ENCODE data around the gene COMP.
"Not testable (repeated sequence)": the region's sequence is repeated elsewhere in the genome, so short reads cannot be mapped to it uniquely, and the experiment has no call there.

Gene COMP

GRCh38 chr19:18830488-18830887 lies 39.4 kb upstream of the COMP start:
- Histone ChIP-seq H3K27me3 (ENCODE audit: control insufficient read depth, insufficient read depth, low read length) (no peaks in the 10 kb centered on the region), H3K36me3 (ENCODE audit: control insufficient read depth, insufficient read depth, low read length) (no peaks in the 10 kb centered on the region), H3K4me3 (ENCODE audit: low read length) (no peak overlapping the region), H3K9me3 (ENCODE audit: control insufficient read depth, insufficient read depth, low read length) (no peaks in the 10 kb centered on the region), H3K27ac (ENCODE audit: low read length) (no peak overlapping the region), H3K4me1 (ENCODE audit: control insufficient read depth, insufficient read depth, low read length) (peaks cover 4% of the 10 kb centered on the region; the same call in 1 of the 2 replicates)
- DNase-seq (ENCODE audit: low read depth, low spot score): no peak
- WGBS (ENCODE audit: insufficient coverage, insufficient read length): no CpG with 5 or more reads among the region's 2 CpGs

GRCh38 chr19:18828786-18829185 lies 37.7 kb upstream of the COMP start:
- H3K36me3 ChIP-seq (ENCODE audit: control insufficient read depth, insufficient read depth, low read length): no peaks in the 10 kb centered on the region
- no peak overlapping the region for H3K4me3 ChIP-seq (ENCODE audit: low read length)
- no peak for DNase-seq (ENCODE audit: low read depth, low spot score)
- H3K27ac ChIP-seq (ENCODE audit: low read length): no peak overlapping the region
- WGBS (ENCODE audit: insufficient coverage, insufficient read length): no CpG with 5 or more reads among the region's 6 CpGs
- no peaks in the 10 kb centered on the region for H3K27me3 ChIP-seq (ENCODE audit: control insufficient read depth, insufficient read depth, low read length)
- no peaks in the 10 kb centered on the region for H3K9me3 ChIP-seq (ENCODE audit: control insufficient read depth, insufficient read depth, low read length)
- peaks cover 4% of the 10 kb centered on the region; the same call in 1 of the 2 replicates for H3K4me1 ChIP-seq (ENCODE audit: control insufficient read depth, insufficient read depth, low read length)

GRCh38 chr19:18817574-18817973 lies 26.5 kb upstream of the COMP start:
- WGBS (ENCODE audit: insufficient coverage, insufficient read length): no CpG with 5 or more reads among the region's 9 CpGs
- Histone ChIP-seq H3K9me3 (ENCODE audit: control insufficient read depth, insufficient read depth, low read length) (no peaks in the 10 kb centered on the region), H3K36me3 (ENCODE audit: control insufficient read depth, insufficient read depth, low read length) (no peaks in the 10 kb centered on the region), H3K4me3 (ENCODE audit: low read length) (no peak overlapping the region), H3K27me3 (ENCODE audit: control insufficient read depth, insufficient read depth, low read length) (no peaks in the 10 kb centered on the region), H3K27ac (ENCODE audit: low read length) (no peak overlapping the region), H3K4me1 (ENCODE audit: control insufficient read depth, insufficient read depth, low read length) (no peaks in the 10 kb centered on the region)
- no peak for DNase-seq (ENCODE audit: low read depth, low spot score)

DNA sequence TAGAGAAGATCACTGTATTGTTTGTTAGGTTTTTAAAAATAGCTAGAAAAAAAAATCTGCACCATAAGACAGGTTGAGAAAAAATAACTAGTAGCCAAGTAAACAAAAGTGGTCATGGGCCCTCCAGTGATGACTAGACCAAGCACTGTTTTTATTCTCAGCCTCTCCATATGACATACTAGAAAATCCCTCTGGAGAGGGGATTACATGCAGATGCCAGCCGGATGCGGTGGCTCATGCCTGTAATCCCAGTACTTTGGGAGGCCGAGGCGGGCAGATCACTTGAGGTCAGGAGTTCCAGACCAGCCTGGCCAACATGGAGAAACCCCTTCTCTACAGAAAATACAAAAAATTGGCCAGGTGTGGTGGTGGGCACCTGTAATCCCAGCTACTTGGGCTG lies 25.5 kb upstream of the COMP start:
- not testable (repeated sequence) for H3K9me3 ChIP-seq (ENCODE audit: control insufficient read depth, insufficient read depth, low read length); H3K27me3 ChIP-seq (ENCODE audit: control insufficient read depth, insufficient read depth, low read length); DNase-seq (ENCODE audit: low read depth, low spot score); H3K4me1 ChIP-seq (ENCODE audit: control insufficient read depth, insufficient read depth, low read length); H3K27ac ChIP-seq (ENCODE audit: low read length); H3K36me3 ChIP-seq (ENCODE audit: control insufficient read depth, insufficient read depth, low read length); H3K4me3 ChIP-seq (ENCODE audit: low read length)
- WGBS (ENCODE audit: insufficient coverage, insufficient read length): no CpG with 5 or more reads among the region's 4 CpGs

DNA sequence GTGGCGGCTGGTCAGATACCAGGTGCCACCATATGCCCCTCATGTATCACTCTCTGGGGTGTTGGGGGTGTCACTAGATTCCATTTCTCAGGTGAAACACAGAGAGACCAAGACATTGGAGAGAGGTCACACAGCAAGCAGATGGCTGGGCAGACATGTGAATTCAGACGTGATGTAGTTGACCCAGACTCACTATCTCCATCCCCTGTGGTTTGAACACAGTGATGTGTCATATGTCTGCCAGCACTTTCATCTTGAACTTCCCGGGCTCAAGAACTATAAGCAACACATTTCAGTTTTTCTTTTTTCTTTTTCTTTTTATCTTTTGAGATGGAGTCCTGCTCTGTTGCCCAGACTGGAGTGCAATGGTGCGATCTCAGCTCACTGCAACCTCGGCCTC lies 24.6 kb upstream of the COMP start:
- Histone ChIP-seq H3K4me3 (ENCODE audit: low read length) (no peak overlapping the region), H3K27ac (ENCODE audit: low read length) (no peak overlapping the region), H3K4me1 (ENCODE audit: control insufficient read depth, insufficient read depth, low read length) (no peaks in the 10 kb centered on the region), H3K36me3 (ENCODE audit: control insufficient read depth, insufficient read depth, low read length) (no peaks in the 10 kb centered on the region), H3K9me3 (ENCODE audit: control insufficient read depth, insufficient read depth, low read length) (no peaks in the 10 kb centered on the region), H3K27me3 (ENCODE audit: control insufficient read depth, insufficient read depth, low read length) (no peaks in the 10 kb centered on the region)
- DNase-seq (ENCODE audit: low read depth, low spot score): no peak
- WGBS (ENCODE audit: insufficient coverage, insufficient read length): no CpG with 5 or more reads among the region's 5 CpGs

GRCh38 chr19:18814063-18814462 lies 23.0 kb upstream of the COMP start:
- DNase-seq (ENCODE audit: low read depth, low spot score): no peak
- Histone ChIP-seq H3K36me3 (ENCODE audit: control insufficient read depth, insufficient read depth, low read length) (no peaks in the 10 kb centered on the region), H3K9me3 (ENCODE audit: control insufficient read depth, insufficient read depth, low read length) (no peaks in the 10 kb centered on the region), H3K4me3 (ENCODE audit: low read length) (no peak overlapping the region), H3K27ac (ENCODE audit: low read length) (no peak overlapping the region), H3K27me3 (ENCODE audit: control insufficient read depth, insufficient read depth, low read length) (no peaks in the 10 kb centered on the region), H3K4me1 (ENCODE audit: control insufficient read depth, insufficient read depth, low read length) (no peaks in the 10 kb centered on the region)
- no CpG with 5 or more reads among the region's 9 CpGs for WGBS (ENCODE audit: insufficient coverage, insufficient read length)

DNA sequence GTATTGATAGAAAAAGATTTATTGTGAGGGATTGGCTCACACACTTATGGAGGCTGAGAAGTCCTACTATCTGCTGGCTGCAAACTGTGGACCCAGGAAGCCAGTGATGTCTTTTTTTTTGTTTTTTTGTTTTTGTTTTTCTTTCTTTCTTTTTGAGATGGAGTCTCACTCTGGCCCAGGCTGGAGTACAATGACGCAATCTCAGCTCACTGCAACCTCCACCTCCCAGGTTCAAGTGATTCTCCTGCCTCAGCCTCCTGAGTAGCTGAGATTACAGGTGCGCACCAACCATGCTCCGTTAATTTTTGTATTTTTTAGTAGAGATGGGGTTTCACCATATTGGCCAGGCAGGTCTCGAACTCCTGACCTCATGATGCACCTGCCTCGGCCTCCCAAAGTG lies 20.5 kb upstream of the COMP start:
- not testable (repeated sequence) for H3K36me3 ChIP-seq (ENCODE audit: control insufficient read depth, insufficient read depth, low read length); H3K4me1 ChIP-seq (ENCODE audit: control insufficient read depth, insufficient read depth, low read length); H3K27ac ChIP-seq (ENCODE audit: low read length); H3K4me3 ChIP-seq (ENCODE audit: low read length); DNase-seq (ENCODE audit: low read depth, low spot score); H3K27me3 ChIP-seq (ENCODE audit: control insufficient read depth, insufficient read depth, low read length); H3K9me3 ChIP-seq (ENCODE audit: control insufficient read depth, insufficient read depth, low read length)
- WGBS (ENCODE audit: insufficient coverage, insufficient read length): no CpG with 5 or more reads among the region's 5 CpGs

DNA sequence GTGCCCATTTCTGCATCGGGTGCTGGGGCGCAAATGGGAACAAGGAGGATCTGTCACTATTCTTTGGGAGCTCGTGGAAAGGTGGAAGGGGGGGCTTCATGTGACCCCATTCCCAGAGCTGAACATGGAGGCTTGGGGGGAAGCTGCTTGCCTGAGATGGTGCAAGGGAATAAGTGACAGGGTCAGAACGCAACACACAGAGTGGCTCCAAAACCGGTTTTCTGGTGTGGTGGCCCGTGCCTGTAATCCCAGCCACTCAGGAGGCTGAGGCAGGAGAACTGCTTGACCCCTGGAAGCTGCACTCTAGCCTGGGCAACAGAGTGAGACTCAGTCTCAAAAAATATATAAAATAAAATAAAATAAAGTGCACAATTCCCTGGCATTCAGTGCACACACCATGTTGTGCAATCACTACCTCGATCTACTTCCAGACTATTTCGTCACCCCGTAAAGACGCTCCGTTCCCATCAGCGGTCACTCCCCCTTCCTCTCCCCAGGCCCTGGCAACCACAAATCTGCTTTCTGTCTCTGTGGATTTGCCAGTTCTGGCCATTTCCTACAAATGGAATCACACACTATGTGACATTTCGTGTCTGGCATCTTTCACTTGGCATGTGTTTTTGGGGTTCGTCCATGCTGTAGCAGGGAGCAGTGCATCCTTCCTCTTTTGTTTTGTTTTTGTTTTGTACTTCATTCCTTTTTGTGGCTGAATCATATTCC lies 18.2 kb upstream of the COMP start:
- no peak for DNase-seq (ENCODE audit: low read depth, low spot score)
- H3K9me3 ChIP-seq (ENCODE audit: control insufficient read depth, insufficient read depth, low read length): no peaks in the 10 kb centered on the region
- H3K27me3 ChIP-seq (ENCODE audit: control insufficient read depth, insufficient read depth, low read length): no peaks in the 10 kb centered on the region
- no peaks in the 10 kb centered on the region for H3K36me3 ChIP-seq (ENCODE audit: control insufficient read depth, insufficient read depth, low read length)
- no peak overlapping the region for H3K4me3 ChIP-seq (ENCODE audit: low read length)
- no peak overlapping the region for H3K27ac ChIP-seq (ENCODE audit: low read length)
- H3K4me1 ChIP-seq (ENCODE audit: control insufficient read depth, insufficient read depth, low read length): no peaks in the 10 kb centered on the region
- no CpG with 5 or more reads among the region's 14 CpGs for WGBS (ENCODE audit: insufficient coverage, insufficient read length)

- H3K4me1 ChIP-seq (ENCODE audit: control insufficient read depth, insufficient read depth, low read length): no peaks in the 10 kb centered on the region
- WGBS (ENCODE audit: insufficient coverage, insufficient read length): no CpG with 5 or more reads among the region's 19 CpGs
- no peak for DNase-seq (ENCODE audit: low read depth, low spot score)
These were observed 16.8 kb upstream of the COMP start for GRCh38 chr19:18807861-18808331.

GRCh38 chr19:18804643-18805042 lies 13.5 kb upstream of the COMP start:
- no peak for DNase-seq (ENCODE audit: low read depth, low spot score)
- H3K9me3 ChIP-seq (ENCODE audit: control insufficient read depth, insufficient read depth, low read length): no peaks in the 10 kb centered on the region
- no peaks in the 10 kb centered on the region for H3K36me3 ChIP-seq (ENCODE audit: control insufficient read depth, insufficient read depth, low read length)
- peaks cover 1% of the 10 kb centered on the region; the same call in 1 of the 2 replicates for H3K27me3 ChIP-seq (ENCODE audit: control insufficient read depth, insufficient read depth, low read length)
- H3K27ac ChIP-seq (ENCODE audit: low read length): no peak overlapping the region
- no CpG with 5 or more reads among the region's 8 CpGs for WGBS (ENCODE audit: insufficient coverage, insufficient read length)
- no peaks in the 10 kb centered on the region for H3K4me1 ChIP-seq (ENCODE audit: control insufficient read depth, insufficient read depth, low read length)
- no peak overlapping the region for H3K4me3 ChIP-seq (ENCODE audit: low read length)

More at GRCh38 chr19:18807861-18808331, 16.8 kb upstream of the COMP start:
- Histone ChIP-seq H3K27ac (ENCODE audit: low read length) (no peak overlapping the region), H3K4me3 (ENCODE audit: low read length) (no peak overlapping the region), H3K36me3 (ENCODE audit: control insufficient read depth, insufficient read depth, low read length) (no peaks in the 10 kb centered on the region), H3K27me3 (ENCODE audit: control insufficient read depth, insufficient read depth, low read length) (no peaks in the 10 kb centered on the region), H3K9me3 (ENCODE audit: control insufficient read depth, insufficient read depth, low read length) (no peaks in the 10 kb centered on the region)

GRCh38 chr19:18804139-18804601 lies 13.1 kb upstream of the COMP start:
- peaks cover 1% of the 10 kb centered on the region; the same call in 1 of the 2 replicates for H3K27me3 ChIP-seq (ENCODE audit: control insufficient read depth, insufficient read depth, low read length)
- no CpG with 5 or more reads among the region's 15 CpGs for WGBS (ENCODE audit: insufficient coverage, insufficient read length)
- no peak overlapping the region for H3K27ac ChIP-seq (ENCODE audit: low read length)
- no peak for DNase-seq (ENCODE audit: low read depth, low spot score)
- no peaks in the 10 kb centered on the region for H3K9me3 ChIP-seq (ENCODE audit: control insufficient read depth, insufficient read depth, low read length)
- H3K4me1 ChIP-seq (ENCODE audit: control insufficient read depth, insufficient read depth, low read length): no peaks in the 10 kb centered on the region
- H3K4me3 ChIP-seq (ENCODE audit: low read length): no peak overlapping the region
- H3K36me3 ChIP-seq (ENCODE audit: control insufficient read depth, insufficient read depth, low read length): no peaks in the 10 kb centered on the region
